GM10847 (cell line): ENCODE measurements around the gene NTM.

Experiments
- POLR2A ChIP-seq: IDR thresholded peaks from 2 replicates; pipeline ENCODE4 v1.6.1; 2011; ENCODE audit not compliant: insufficient read length; ENCODE audit errors: extremely low read depth

The NTM gene

GRCh38 chr11:131536159-131536558 is 165.7 kb downstream of the NTM start:
- TF ChIP-seq POLR2A: no peak

GRCh38 chr11:131537196-131537595 is 166.8 kb downstream of the NTM start:
- no peak for TF ChIP-seq POLR2A

GRCh38 chr11:131537748-131538147 is 167.3 kb downstream of the NTM start:
- no peak for TF ChIP-seq POLR2A

- no peak for TF ChIP-seq POLR2A
Observed at GRCh38 chr11:131538322-131538721, 167.9 kb downstream of the NTM start.

- TF ChIP-seq POLR2A: no peak
Observed at GRCh38 chr11:131540676-131541075, 170.3 kb downstream of the NTM start.

GRCh38 chr11:131543389-131544025 is 173.1 kb downstream of the NTM start:
- no peak for TF ChIP-seq POLR2A

GRCh38 chr11:131544591-131544990 is 174.2 kb downstream of the NTM start:
- TF ChIP-seq POLR2A: no peak

- TF ChIP-seq POLR2A: no peak
Observed at GRCh38 chr11:131546218-131546895, 175.9 kb downstream of the NTM start.

- no peak for TF ChIP-seq POLR2A
Observed at GRCh38 chr11:131549099-131549498, 178.7 kb downstream of the NTM start.

- no peak for TF ChIP-seq POLR2A
Observed at GRCh38 chr11:131549770-131550169, 179.4 kb downstream of the NTM start.

- no peak for TF ChIP-seq POLR2A
Observed at GRCh38 chr11:131560287-131560686, 189.9 kb downstream of the NTM start.

- TF ChIP-seq POLR2A: no peak
Observed at GRCh38 chr11:131561501-131561900, 191.1 kb downstream of the NTM start.

- no peak for TF ChIP-seq POLR2A
Observed at GRCh38 chr11:131561972-131562371, 191.6 kb downstream of the NTM start.

- TF ChIP-seq POLR2A: no peak
Observed at GRCh38 chr11:131568318-131568717, 197.9 kb downstream of the NTM start.

GRCh38 chr11:131571571-131571970 is 201.2 kb downstream of the NTM start:
- no peak for TF ChIP-seq POLR2A

GRCh38 chr11:131572423-131572822 is 202.0 kb downstream of the NTM start:
- no peak for TF ChIP-seq POLR2A

- no peak for TF ChIP-seq POLR2A
Observed at GRCh38 chr11:131579932-131580387, 209.5 kb downstream of the NTM start.
